Activated CD4-positive, alpha-beta T cell treated with anti-CD3 and anti-CD28 coated beads, Interleukin-2, amount 50 U/mL, for 4 hours (primary cell): Measurements from ENCODE around the gene CACNA2D4.
"Not testable (repeated sequence)": the region's sequence is repeated elsewhere in the genome, so short reads cannot be mapped to it uniquely, and the experiment has no call there.

Experiments used
- DNase-seq, 2 experiments: peaks; one replicate each; pipeline ENCODE4 v3.0.0-alpha.2; 2020

Gene CACNA2D4

DNA sequence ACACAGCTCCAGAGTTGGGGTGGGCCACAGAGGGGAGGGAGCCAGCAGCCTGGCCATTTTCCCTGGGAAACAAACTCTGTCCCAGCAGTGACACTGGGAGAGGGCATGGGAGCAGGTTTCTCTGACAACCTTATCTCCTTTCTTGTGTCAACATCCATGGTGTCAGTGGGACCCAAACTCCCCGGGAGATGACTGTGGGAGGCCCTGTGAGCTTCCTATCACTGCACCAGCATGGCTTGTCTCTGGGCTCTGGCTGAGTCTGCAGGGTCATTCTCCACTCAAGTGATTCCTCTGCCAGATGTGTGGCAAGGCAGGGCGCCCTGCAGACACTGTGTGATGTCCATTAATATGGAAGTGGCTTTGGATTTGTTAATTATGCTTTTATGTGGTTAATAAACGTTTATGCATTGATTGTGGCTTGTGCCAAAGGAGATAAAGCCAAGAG is 88.0 kb downstream of the CACNA2D4 start:
- DNase-seq: no peak

GRCh38 chr12:1829306-1829900 is 89.0 kb downstream of the CACNA2D4 start:
- no peak for DNase-seq

- DNase-seq: no peak
These were observed 89.6 kb downstream of the CACNA2D4 start for GRCh38 chr12:1828856-1829255.

GRCh38 chr12:1827826-1828805 is 90.3 kb downstream of the CACNA2D4 start:
- DNase-seq: no peak

DNA sequence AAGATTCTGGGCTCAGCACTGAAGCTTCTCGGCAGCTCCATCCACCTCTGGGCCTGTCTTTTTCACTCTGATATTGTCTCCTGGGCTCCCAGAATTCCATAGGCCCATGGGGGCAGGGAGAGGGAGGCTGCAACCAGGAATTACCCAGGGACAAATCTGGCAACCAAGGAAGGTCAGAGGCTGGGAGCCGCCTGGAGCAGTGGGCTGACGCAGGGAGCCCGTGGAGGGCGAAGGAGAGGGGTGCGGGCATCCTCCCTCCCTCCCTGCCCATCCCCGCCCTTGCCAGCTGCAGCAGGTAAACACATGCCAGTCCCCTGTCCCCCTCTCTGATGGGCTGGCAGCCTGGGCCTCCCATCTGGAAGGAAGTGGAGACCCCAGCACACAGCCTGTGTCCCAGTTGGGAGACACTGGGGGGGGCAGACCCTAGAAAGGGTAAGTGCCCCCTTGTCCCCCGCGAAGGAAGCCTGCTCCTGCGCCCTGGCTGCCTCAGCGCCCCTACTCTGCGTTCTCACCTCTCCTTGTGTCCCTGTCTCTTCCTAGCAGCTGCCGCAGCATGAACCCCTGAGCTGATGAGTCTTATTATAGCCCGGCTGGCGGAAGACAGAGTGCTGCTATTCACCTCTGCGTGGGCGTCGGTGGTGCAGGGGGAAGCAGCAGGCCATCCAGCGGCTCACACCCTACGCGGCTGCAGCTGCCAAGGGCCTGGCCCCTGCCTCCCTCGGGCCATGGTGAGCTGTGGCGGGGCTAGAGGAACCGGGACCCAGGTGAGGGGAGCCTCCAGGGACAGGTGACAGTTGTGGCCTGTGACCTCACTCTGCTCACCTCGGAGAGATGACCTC is 91.4 kb downstream of the CACNA2D4 start:
- no peak for DNase-seq

- no peak for DNase-seq
These were observed 92.1 kb downstream of the CACNA2D4 start for GRCh38 chr12:1826401-1826800.

- no peak for DNase-seq
These were observed 92.9 kb downstream of the CACNA2D4 start for GRCh38 chr12:1825382-1826102.

DNA sequence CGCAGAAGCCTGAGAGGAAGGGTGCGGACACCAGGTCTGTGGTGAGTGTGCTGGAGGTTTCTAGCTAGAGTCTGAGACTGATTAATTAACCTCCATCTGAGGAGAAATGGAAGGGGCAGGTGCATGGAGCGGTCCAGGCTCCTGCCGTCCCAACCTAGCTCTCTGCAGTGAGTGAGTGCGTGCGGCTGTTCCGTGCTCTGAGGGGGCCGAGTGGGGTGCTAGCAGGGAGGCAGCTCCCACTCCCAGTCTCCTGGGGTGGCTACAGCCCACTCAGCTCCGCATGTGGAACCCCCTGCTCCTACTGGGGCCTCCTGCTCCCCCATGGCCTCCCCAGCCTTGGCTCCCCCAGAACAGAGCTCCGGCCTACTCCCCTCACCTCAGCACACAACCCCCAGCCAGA is 95.2 kb downstream of the CACNA2D4 start:
- DNase-seq: no peak

DNA sequence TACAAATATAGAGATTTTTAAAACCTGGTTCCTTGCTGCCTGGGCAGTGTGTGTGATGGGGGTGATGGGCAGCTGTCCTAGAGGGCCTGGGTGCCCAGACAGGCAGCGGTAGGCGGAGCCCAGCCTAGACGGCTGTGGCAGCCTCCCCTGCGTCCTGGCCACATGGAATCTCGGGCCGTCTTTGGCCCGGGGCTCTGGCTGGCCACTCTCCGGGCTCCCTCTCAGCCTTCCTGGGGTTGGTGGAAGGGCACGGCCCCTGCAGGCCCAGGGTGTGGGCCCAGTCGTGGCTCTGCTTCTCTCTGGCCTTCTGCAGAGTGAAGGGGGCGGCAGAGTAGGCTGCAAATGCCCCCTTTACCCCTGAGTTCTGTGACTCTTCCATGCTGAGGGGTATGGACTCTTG is 95.8 kb downstream of the CACNA2D4 start:
- DNase-seq: no peak

GRCh38 chr12:1821805-1822204 is 96.6 kb downstream of the CACNA2D4 start:
- no peak for DNase-seq

GRCh38 chr12:1820896-1821291 is 97.6 kb downstream of the CACNA2D4 start:
- no peak for DNase-seq

DNA sequence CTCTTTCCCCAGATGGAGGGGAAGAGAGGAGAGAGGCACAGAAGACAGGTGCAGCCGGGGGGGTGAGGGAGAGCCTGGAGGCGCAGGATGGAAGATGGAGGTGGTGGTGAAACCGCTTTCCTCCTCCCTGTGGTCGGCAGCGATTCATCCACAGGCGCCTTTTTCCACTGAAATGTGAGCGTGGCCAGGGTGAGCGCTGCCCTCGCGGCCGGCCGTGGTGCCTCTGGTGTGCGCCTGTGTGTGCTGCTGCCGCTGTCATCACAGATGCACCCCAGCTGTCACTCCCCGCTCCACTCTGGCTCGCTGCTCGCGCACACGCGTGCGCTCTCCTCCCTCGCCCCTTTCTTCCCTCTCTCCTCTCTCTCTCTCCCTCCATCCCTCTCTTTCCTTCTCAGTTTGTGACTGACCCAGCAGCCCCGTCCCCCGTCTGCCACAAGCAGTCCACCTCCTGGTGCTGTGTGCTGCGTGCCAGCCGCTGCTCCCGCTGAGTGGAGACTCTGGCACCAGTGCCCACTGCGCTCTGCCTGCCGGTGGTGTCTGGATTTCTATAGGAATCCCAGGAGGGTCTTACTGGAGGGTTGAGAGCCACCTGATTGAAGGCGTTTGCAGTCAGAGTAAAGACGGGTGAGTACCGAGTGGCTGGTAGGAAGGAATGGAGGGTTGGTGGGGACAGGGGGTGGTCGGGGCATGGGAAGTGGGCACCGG is 98.1 kb downstream of the CACNA2D4 start, which contains the start of gene LRTM2:
LRTM2 (plus strand) TSS at position 375 of the 705 bp plus-strand sequence. CDS start 7,584 bp downstream, outside the sequence.
- no peak for DNase-seq

DNA sequence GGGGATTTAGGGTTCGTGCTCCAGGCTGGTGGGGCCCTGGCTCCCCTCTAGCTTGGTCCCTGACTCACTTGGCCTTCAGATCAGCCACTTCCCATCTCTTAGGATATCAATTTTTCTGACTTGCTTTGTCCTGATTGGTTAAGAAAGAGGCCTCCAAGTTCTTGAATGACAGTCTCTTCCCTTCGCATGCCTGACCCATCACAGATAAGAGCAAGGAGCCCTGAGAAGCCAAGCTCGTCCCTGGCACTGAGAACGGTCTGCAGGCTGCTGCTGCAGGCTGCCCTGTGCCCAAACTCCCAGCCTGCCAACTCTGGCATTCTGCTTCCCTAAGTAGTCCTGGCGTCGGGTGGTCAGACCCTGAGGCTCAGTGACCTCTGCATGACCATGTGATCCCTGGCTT is 98.9 kb downstream of the CACNA2D4 start:
- DNase-seq: no peak

GRCh38 chr12:1819050-1819449 is 99.4 kb downstream of the CACNA2D4 start:
- DNase-seq: no peak

DNA sequence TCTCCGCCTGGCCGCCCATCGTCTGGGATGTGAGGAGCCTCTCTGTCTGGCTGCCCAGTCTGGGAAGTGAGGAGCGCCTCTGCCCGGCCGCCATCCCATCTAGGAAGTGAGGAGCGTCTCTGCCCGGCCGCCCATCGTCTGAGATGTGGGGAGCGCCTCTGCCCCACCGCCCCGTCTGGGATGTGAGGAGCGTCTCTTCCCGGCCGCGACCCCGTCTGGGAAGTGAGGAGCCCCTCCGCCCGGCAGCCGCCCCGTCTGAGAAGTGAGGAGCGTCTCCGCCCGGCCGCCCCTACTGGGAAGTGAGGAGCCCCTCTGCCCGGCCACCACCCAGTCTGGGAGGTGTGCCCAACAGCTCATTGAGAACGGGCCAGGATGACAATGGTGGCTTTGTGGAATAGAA is 100.5 kb downstream of the CACNA2D4 start:
- DNase-seq: not testable (repeated sequence)

- no peak for DNase-seq
These were observed 101.6 kb downstream of the CACNA2D4 start for GRCh38 chr12:1816730-1817348.

- no peak for DNase-seq
These were observed 102.4 kb downstream of the CACNA2D4 start for GRCh38 chr12:1815814-1816729.

DNA sequence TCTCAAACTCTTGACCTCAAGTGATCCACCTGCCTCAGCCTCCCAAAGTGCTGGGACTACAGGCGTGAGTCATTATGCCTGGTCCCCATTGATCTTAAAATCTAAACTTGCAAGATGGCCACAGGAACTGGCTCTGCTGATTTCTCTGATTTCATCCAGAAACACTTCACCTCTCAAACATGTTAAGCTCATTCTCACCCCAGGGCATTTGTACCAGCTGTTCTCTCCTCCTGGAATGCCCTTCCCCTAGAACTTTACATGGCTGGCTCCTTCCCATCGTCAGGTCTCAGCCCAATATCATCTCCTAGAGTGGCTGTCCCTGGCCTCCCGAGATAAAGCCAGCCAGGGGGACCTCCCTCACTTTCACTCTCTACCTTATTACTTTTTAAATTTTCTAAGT is 103.3 kb downstream of the CACNA2D4 start:
- DNase-seq: no peak

DNA sequence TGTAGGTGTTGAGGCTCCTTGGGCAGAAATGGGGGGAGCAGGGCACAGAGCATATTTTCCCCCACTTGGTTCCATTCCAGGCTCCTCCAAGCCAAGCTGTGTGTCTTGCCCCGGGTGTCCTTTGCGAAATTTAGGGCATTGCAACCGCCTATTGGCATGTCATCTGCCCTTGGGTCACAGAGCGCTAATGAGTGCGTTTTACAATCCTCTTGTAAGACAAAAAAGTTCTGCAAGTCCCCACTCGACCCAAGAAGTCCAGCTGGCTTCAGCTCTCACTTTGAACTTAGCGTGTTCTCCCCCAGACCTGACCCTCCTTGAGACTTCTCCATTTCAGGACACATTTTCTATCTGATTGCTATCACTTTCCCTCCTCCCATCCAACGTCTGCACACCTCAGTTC is 104.2 kb downstream of the CACNA2D4 start:
- DNase-seq: no peak

DNA sequence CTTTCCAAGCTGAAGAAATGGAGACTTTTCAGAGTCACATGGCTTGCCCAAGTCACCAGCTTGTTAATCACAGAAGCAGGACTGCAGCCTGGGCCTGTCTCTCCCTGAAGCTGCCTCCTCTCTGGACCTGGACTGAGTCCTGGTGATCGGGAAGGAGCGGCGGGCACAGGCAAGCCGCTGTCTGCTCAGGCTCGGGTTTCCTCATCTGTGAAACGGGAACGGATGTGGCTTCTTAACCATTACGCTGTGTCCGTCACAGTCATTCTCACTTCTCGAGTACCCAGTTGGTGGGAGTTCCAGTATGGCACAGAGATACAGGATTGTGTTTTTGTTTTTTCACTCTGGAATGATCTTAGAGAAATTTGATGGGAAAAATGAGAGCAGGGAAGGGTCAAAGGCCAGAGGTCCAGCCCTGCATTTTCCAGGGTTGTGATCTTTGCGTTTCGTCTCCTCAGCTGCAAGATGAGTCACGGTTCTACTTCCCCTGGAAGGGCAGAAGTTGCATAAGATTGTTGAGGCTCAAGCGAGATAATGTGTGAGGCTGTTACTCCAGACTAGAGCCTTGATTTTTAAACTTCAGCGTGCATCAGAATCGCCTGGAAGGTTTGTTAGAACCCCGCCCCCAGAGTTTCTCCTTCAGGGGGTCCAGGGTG is 105.7 kb downstream of the CACNA2D4 start:
- no peak for DNase-seq
